Coronary artery (tissue), 2 donors: ENCODE results near the gene ERGIC2.
"Not testable (repeated sequence)": the region's sequence is repeated elsewhere in the genome, so short reads cannot be mapped to it uniquely, and the experiment has no call there.

Experiments
- DNase-seq: peaks from one replicate; pipeline ENCODE4 v3.0.0-alpha.2; 2017; ENCODE audit warnings: low spot score
- H3K27ac ChIP-seq, 2 donors: fragments of 200-600 bp; sonication (generic); one replicate each; pipeline ENCODE4 v1.5.1; 2016 to 2019
- H3K4me3 ChIP-seq: fragments of 200-600 bp; sonication (generic); 2 replicates; pipeline ENCODE4 v1.5.1; 2016; ENCODE audit warnings: mild to moderate bottlenecking, moderate library complexity
- TF ChIP-seq, protein P1 (sequence below): fragments of 200-600 bp; sonication (generic); IDR thresholded peaks from one replicate; pipeline ENCODE4 v1.5.1; 2019; ENCODE audit warnings: antibody characterized with exemption

ERGIC2 gene

DNA sequence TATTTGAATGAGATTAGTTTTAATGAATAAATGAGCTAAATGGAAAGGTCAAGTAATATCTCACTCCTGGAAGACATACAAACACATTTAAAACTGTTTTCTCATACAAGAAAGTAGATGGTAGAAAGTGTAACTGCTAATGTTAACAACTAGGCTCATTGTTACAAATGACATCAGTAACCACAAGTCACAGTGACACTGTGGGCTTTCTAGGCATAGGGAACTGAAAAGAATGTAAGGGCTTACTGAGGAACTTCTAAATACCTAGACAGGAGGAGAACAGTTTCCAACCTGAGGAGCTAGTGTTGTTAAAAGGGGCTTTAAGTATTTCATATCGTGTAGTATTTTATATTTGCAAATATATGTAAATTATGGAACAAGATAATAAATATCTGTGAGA lies 17.5 kb upstream of the ERGIC2 start:
- TF ChIP-seq, protein P1, sequence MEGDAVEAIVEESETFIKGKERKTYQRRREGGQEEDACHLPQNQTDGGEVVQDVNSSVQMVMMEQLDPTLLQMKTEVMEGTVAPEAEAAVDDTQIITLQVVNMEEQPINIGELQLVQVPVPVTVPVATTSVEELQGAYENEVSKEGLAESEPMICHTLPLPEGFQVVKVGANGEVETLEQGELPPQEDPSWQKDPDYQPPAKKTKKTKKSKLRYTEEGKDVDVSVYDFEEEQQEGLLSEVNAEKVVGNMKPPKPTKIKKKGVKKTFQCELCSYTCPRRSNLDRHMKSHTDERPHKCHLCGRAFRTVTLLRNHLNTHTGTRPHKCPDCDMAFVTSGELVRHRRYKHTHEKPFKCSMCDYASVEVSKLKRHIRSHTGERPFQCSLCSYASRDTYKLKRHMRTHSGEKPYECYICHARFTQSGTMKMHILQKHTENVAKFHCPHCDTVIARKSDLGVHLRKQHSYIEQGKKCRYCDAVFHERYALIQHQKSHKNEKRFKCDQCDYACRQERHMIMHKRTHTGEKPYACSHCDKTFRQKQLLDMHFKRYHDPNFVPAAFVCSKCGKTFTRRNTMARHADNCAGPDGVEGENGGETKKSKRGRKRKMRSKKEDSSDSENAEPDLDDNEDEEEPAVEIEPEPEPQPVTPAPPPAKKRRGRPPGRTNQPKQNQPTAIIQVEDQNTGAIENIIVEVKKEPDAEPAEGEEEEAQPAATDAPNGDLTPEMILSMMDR = no peak
- Histone ChIP-seq H3K27ac (no peak overlapping the region), H3K4me3 (no peak overlapping the region)
- no peak for DNase-seq

DNA sequence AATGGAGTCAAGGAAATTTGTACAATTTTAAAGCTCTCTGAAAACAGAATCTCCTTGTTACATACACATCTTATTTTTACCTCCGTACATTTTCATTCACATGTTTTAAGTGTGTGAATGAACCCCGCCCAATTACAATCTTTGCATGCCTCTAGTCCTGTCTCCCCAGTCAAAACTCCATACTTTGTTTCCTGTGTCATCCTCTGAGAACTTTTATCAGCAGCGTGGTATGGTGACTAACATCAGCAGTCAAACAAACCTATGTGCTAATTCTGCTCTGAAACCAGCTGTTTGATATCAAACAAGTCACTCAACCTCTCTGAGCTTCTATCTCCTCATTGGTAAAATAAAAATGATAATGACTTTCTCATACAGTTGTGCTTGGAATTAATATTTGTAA lies 15.8 kb upstream of the ERGIC2 start:
- Histone ChIP-seq H3K27ac (no peak overlapping the region), H3K4me3 (no peak overlapping the region)
- TF ChIP-seq, protein P1 = no peak
- no peak for DNase-seq

DNA sequence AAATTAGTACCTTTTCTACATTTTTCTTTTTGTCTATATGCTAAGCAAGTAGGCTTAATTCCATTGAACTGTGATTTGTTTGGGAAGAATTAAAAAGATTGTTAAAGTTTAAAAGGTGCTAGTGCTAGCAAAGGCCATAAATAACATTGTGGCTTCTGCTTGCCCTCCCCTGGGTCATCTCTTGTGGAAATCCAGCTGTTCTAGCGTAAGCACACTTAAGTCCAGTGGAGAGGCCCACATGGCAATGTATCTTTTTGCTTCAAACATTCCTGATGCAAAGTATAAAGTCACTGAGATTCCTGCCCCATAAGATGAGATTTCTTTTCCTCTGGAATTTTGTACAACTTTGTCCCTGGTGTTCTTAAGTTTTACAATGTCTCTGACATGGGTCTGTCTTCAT lies 14.4 kb upstream of the ERGIC2 start:
- TF ChIP-seq, protein P1 = no peak
- H3K27ac ChIP-seq = no peak overlapping the region
- H3K4me3 ChIP-seq = no peak overlapping the region
- DNase-seq = no peak

DNA sequence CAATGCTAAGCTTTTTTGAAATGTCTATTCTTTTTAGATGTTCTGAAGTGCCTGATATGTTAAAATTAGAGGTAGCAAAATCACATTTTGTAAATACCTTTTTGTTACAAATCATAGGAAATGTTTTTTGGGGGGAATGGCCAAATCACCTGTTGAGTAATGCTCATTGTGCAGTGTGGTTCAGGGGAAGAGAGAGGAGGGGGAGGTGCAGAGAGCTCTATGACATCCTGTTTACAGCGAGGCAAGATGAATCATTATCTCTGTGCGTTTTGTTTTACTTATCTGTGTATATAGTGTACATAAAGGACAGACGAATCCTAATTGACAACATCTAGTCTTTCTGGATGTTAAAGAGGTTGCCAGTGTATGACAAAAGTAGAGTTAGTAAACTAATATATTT lies 9.4 kb upstream of the ERGIC2 start:
- not testable (repeated sequence) for DNase-seq, H3K4me3 ChIP-seq, H3K27ac ChIP-seq

DNA sequence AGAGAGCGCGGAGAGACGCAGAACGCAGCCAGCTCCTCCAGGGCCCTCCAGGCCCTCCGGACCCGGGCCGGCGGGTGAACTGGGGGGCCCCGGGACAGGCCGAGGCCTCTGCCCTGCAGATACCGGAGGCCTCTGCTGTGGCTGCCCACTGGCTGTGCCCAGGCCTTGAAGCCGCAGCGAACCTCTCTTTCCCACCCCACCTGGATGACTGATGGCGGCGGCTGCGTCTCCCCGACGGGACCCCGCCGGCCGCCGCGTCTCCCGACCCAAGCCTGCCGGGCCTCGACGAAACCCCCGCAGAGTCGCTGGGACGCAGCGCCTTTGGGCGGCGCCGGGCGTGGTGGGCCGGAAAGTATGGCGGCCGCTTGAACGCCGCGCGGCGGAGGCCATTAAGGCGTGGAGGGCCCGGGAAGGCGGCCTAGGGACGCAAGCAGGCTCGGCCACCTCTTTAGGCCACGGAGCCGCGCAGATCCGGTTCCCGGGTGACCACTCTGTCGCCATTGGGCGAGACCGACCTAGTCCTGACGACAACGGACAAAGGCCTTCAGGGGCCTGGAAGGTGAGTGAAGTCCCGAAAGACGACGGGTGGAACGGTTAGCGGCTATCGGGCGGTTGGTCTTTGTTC lies 8.4 kb upstream of the ERGIC2 start:
- Histone ChIP-seq H3K27ac (no peak overlapping the region), H3K4me3 (no peak overlapping the region)
- no peak for DNase-seq
- TF ChIP-seq, protein P1 = no peak

DNA sequence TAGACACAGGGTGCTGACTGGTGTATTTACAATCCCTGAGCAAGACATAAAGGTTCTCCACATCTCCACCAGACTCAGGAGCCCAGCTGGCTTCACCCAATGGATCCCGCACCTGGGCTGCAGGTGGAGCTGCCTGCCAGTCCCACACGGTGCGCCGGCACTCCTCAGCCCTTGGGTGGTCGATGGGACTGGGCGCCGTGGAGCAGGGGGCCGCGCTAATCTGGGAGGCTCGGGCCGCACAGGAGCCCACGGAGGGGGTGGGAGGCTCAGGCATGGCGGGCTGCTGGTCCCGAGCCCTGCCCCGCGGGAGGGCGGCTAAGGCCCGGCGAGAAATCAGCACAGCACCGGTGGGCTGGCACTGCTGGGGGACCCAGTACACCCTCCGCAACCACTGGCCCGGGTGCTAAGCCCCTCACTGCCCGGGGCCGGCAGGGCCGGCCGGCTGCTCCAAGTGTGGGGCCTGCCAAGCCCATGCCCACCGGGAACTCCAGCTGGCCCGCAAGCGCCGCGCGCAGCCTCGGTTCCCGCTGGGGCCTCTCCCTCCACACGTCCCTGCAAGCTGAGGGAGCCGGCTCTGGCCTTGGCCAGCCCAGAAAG lies 5.2 kb upstream of the ERGIC2 start:
- not testable (repeated sequence) for DNase-seq, H3K4me3 ChIP-seq

DNA sequence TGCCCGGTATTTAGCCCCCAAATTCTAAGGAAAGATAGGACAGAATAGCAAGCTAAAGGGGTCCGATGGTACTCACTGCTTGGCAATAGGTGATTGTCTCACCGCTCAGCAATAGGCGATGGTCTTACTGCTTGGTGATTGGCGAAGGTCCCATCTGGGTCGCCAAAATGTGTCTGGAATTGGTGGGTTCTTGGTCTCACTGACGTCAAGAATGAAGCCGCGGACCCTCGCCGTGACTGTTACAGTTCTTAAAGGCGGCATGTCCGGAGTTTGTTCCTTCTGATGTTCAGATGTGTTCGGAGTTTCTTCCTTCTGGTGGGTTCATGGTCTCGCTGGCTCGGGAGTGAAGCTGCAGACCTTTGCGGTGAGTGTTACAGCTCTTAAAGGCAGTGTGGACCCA lies 4.2 kb upstream of the ERGIC2 start:
- not testable (repeated sequence) for H3K4me3 ChIP-seq, DNase-seq, H3K27ac ChIP-seq

More for the DNA sequence above, 5.2 kb upstream of the ERGIC2 start:
- not testable (repeated sequence) for H3K27ac ChIP-seq

DNA sequence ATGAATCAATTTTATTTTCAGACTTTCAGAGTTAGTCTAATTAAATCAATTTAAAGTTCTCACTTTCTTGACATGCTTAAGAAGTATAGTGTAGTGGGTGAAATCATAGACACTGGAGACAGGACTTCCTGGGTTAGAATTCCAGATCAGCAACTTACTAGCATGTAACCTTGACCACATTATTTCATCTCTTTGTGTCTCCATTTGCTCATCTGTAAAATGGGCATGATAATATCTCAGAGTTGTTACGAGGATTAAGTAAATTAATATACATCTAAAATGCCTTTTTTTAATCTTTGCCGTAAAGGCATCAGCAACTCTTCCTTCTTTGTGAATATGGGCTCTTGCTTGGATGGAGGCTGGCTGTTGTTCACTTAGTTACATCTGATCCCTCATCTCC lies 1.3 kb upstream of the ERGIC2 start:
- no peak for DNase-seq
- H3K4me3 ChIP-seq = no peak overlapping the region
- TF ChIP-seq, protein P1 = no peak
- H3K27ac ChIP-seq = no peak overlapping the region

DNA sequence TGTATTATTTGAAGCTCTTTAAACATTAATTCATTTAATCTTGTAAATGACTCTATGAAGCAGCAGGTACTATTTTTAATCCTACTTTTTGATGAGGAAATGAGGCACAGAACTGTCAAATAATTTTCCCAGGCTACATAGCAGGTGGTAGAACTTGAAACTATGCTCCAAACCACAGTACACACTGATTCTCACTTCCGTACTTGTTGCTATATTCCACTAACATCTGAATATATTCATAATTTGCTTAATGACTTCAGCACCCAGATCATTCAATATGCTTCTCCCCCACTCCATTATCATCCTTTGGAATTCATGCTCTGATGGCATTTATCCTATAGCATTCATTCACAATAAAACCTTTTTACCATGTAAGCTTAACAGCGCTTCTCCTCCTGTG lies 4.9 kb downstream of the ERGIC2 start:
- no peak overlapping the region for H3K27ac ChIP-seq
- no peak overlapping the region for H3K4me3 ChIP-seq
- no peak for DNase-seq
- TF ChIP-seq, protein P1 = no peak
